CD1c-positive myeloid dendritic cell (primary cell): ENCODE results near the gene LAMB1.

Experiments
- DNase-seq: peaks from one replicate; pipeline ENCODE4 v3.0.0-alpha.2; 2016; ENCODE audit errors: extremely low spot score

Gene LAMB1

GRCh38 chr7:108017776-108018151 lies 14.8 kb upstream of the LAMB1 start:
- no peak for DNase-seq

- no peak for DNase-seq
Measured at GRCh38 chr7:108016841-108017775, 14.1 kb upstream of the LAMB1 start.

GRCh38 chr7:108015740-108016139 lies 12.8 kb upstream of the LAMB1 start:
- no peak for DNase-seq

GRCh38 chr7:108014747-108015682 lies 12.1 kb upstream of the LAMB1 start:
- DNase-seq, result no peak

GRCh38 chr7:108014215-108014614 lies 11.3 kb upstream of the LAMB1 start:
- DNase-seq, result no peak

GRCh38 chr7:108012499-108013430 lies 9.8 kb upstream of the LAMB1 start:
- DNase-seq, result no peak

GRCh38 chr7:108010377-108010776 lies 7.4 kb upstream of the LAMB1 start:
- DNase-seq, result no peak

GRCh38 chr7:108009873-108010272 lies 6.9 kb upstream of the LAMB1 start:
- DNase-seq, result no peak

- no peak for DNase-seq
Measured at GRCh38 chr7:108008827-108009226, 5.9 kb upstream of the LAMB1 start.

GRCh38 chr7:108008240-108008639 lies 5.3 kb upstream of the LAMB1 start:
- DNase-seq, result no peak

- no peak for DNase-seq
Measured at GRCh38 chr7:108007762-108008161, 4.8 kb upstream of the LAMB1 start.

- DNase-seq, result no peak
Measured at GRCh38 chr7:108007261-108007660, 4.3 kb upstream of the LAMB1 start.

- DNase-seq, result no peak
Measured at GRCh38 chr7:108004220-108005142, 1.5 kb upstream of the LAMB1 start.

GRCh38 chr7:108003599-108003935 lies 606 bp upstream of the LAMB1 start:
- no peak for DNase-seq

GRCh38 chr7:108001764-108002725 lies 916 bp downstream of the LAMB1 start:
- DNase-seq, result no peak

GRCh38 chr7:108000875-108001763 lies 1.8 kb downstream of the LAMB1 start:
- no peak for DNase-seq

GRCh38 chr7:107999779-108000560 lies 3.0 kb downstream of the LAMB1 start:
- no peak for DNase-seq
